Stomach (tissue), 9 donors: ENCODE measurements around the gene EEF1G. TPM values are rescaled to one million over a fixed set of nuclear protein-coding genes. Genes with fewer than 3 reads are reported as not detected.
A peak's percentile ranks its signal among the peaks of the same experiment; 100 is the strongest.

Experiments
- DNase-seq, 2 donors: peaks; one replicate each; pipeline versions ENCODE4 v3.0.0 to v3.0.0-alpha.2; 2013 to 2019
- H3K27ac ChIP-seq, 5 donors: fragments of 200-600 bp in 4 of 5; sonication (generic) in 4 of 5; one replicate each; pipeline ENCODE4 v1.5.1; 2013 to 2019; ENCODE audit warnings: mild to moderate bottlenecking in 1 of 5, moderate library complexity in 1 of 5
- H3K27me3 ChIP-seq, 3 donors: fragments of 200-600 bp; sonication (generic); one replicate each; pipeline ENCODE4 v1.5.1; 2017 to 2019; ENCODE audit warnings: mixed run types in 1 of 3
- H3K36me3 ChIP-seq, 4 donors: fragments of 200-600 bp; sonication (generic); 1 replicate in 3 of 4; 2 replicates in 1 of 4; pipeline ENCODE4 v1.5.1; 2016 to 2019
- H3K4me1 ChIP-seq, 4 donors: fragments of 200-600 bp; sonication (generic); one replicate each; pipeline ENCODE4 v1.5.1; 2016 to 2019
- H3K4me3 ChIP-seq, 4 donors: fragments of 200-600 bp; sonication (generic) in 3 of 4; one replicate each; pipeline ENCODE4 v1.5.1; 2016 to 2019; ENCODE audit warnings: mild to moderate bottlenecking in 1 of 4
- H3K9me3 ChIP-seq, 4 donors: fragments of 200-600 bp; sonication (generic); one replicate each; pipeline ENCODE4 v1.5.1; 2016 to 2019
- EP300 ChIP-seq: sonication (generic); formaldehyde crosslinking; IDR thresholded peaks from one replicate; pipeline ENCODE4 v1.6.1; 2017; ENCODE audit warnings: antibody characterized with exemption
- POLR2A ChIP-seq, 4 donors: fragments of 450-650 bp; IDR thresholded peaks; one replicate each; pipeline ENCODE4 v1.6.1; 2016; ENCODE audit warnings: antibody characterized with exemption in 4 of 4, control low read depth in 2 of 4, mild to moderate bottlenecking in 1 of 4, moderate library complexity in 1 of 4
- POLR2AphosphoS5 ChIP-seq, 3 donors: sonication (generic); formaldehyde crosslinking; IDR thresholded peaks; one replicate each; pipeline ENCODE4 v1.6.1; 2016; ENCODE audit warnings: antibody characterized with exemption in 3 of 3
- WGBS, 5 donors: extraction: QIAGEN DNeasy Blood & Tissue Kit in 3 of 5; methylation state at CpG; one replicate each; pipeline versions ENCODE4 v1.1.5 to v1.1.7; 2013 to 2018; 5-methylcytosine and 5-hydroxymethylcytosine counted together
- intact Hi-C: fragments of 100-400 bp; cut with DNase I; formaldehyde crosslinking; loops from one replicate; pipeline ENCODE4 v1.15.1; 2023; ENCODE audit warnings: low total_unique reads
- polyA plus RNA-seq, 3 donors: library from polyadenylated mRNA; stranded (reverse); fragments of 200-250 nt; gene quantifications; one replicate each; pipeline ENCODE4 v1.2.3, GENCODE V29; 2013
- total RNA-seq, 5 donors: library from RNA; depleted of rRNA; stranded (reverse); fragments of >200 nt; gene quantifications; one replicate each; pipeline versions ENCODE4 v1.1.0 to v1.2.3, GENCODE V29; 2014 to 2016
- TF ChIP-seq, protein P1 (sequence below), 7 experiments: fragments of 450-650 bp in 4 of 7; fragments of 200-600 bp in 3 of 7; sonication (generic) in 3 of 7; IDR thresholded peaks; one replicate each; pipeline ENCODE4 v1.5.1; 2016 to 2019; ENCODE audit warnings: antibody characterized with exemption in 7 of 7, control low read depth in 2 of 7, mild to moderate bottlenecking in 1 of 7
- donor health status: healthy with polysubstance abuse.
- donor health status: Bipolar disorder and iron deficiency.
- donor health status: healthy.

EEF1G gene
- total and polyA plus RNA-seq, 8 donors: 671 to 1,760 (median 1,103) TPM

DNA sequence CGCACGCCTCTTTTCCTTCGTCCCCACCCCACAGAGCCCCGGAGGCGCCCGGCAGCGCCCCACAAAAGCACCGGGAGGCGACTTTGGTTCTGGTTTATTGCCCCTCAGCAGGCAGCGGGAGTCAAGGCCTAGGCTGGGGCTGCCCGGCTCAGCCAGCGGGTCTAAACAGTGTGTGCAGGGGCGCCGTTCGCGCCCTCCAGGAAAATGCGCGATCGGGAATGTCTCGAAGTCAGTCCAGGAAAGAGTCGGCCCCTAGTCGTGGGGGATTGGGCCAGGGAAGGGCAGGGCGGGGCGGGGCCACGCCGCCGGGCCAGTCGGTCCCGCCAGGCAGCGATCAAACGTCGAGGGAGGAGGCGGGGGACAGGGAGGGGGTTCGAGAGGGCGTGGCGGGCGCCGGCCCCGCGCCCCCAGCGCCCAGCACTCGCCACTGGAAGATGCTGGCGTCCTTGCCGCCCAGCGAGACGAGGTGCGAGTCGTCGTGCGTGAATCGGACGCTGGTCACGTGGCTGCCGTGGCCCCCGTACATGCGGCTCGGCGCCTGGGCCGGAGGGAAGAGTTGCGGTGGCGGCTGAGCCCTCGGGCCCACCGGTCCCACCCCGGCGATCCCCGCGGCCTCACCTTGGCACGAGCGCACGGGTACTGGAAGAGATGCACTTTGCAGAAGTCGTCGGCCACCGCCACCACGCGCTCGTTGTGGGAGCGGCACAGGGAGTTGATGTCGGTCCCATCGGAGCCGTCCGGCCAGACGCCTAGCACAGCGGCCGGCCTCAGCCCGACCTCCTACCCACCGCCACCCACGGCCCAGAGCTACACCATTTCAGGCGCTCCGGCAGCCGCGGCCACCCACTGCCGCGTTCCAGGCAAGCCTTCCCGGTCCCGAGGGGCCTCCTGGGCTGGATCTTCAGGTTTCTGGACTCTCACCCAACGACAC is 28.7 kb upstream of the EEF1G start:
- Histone ChIP-seq H3K9me3 (no peaks in the 10 kb centered on the region), H3K4me1 (peaks cover 29 to 66% (median 42%) of the 10 kb centered on the region in 4 donors), H3K27me3 (no peaks in the 10 kb centered on the region), H3K27ac (peak overlapping the region; percentile 71 to 98 (median 96)), H3K4me3 (peak overlapping the region; percentile 69 to 100 (median 86)), H3K36me3 (peaks cover 24 to 58% (median 49%) of the 10 kb centered on the region in 4 donors)
- 6 to 22% (median 10%) methylated on average over 30 to 96 of the region's 96 CpGs for WGBS, 5 donors
- intact Hi-C loops: no loop called here
- TF ChIP-seq POLR2AphosphoS5 (IDR thresholded peaks at IDR 0.05) (peak in 2 of 3 donors; percentile 9 to 46), EP300 (no peak)
- TF ChIP-seq, protein P1, sequence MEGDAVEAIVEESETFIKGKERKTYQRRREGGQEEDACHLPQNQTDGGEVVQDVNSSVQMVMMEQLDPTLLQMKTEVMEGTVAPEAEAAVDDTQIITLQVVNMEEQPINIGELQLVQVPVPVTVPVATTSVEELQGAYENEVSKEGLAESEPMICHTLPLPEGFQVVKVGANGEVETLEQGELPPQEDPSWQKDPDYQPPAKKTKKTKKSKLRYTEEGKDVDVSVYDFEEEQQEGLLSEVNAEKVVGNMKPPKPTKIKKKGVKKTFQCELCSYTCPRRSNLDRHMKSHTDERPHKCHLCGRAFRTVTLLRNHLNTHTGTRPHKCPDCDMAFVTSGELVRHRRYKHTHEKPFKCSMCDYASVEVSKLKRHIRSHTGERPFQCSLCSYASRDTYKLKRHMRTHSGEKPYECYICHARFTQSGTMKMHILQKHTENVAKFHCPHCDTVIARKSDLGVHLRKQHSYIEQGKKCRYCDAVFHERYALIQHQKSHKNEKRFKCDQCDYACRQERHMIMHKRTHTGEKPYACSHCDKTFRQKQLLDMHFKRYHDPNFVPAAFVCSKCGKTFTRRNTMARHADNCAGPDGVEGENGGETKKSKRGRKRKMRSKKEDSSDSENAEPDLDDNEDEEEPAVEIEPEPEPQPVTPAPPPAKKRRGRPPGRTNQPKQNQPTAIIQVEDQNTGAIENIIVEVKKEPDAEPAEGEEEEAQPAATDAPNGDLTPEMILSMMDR (IDR thresholded peaks at IDR 0.05): peak in 3 of 7 experiments; percentile 2 to 16 (median 12)
- DNase-seq: peak; percentile 65 to 92

DNA sequence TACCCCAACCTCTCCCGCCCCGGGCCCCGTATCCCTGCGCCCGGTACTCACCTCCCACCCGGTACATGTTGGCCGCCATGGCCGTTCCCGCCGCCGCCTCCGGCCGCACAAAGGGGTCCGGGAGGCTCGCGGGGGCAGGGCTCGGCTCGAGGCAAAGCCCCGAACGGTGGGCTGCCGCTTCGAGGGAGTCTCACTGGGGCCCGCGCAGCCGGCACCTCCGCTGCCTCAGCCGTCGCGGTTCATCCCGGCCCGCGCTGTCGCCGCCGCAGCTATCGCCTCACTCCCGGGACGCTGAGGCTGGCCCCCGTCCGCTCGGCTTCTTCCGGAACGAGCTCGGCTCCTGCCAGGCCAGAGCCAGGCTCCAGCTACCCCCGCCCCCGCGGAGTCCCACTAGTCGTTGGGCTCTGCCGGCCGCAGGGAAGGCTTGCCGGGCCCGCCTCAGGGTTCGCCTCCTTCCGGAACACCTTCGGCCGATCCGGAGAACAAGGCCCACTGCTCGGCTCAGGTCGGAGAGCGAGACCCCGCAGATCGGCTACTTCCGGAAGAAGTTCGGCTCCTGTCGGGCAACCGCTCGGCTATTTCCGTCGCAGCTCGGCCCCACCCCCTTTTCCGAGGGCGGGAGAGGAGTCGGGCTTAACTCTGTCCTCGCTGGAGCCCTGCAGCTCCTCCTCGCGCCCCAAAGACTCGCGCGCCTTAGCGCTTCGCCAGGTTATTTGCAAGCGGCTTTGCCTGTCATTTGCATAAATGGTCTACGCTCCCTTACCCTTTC is 27.9 kb upstream of the EEF1G start, which contains the start of gene MTA2:
Gene MTA2 (minus strand): TSS at position 494 of the 769 bp plus-strand sequence. CDS start 415 bp downstream, at position 79.
- no peaks in the 10 kb centered on the region for H3K27me3 ChIP-seq
- WGBS, 5 donors: 0 to 1% (median 0%) methylated on average over 28 to 83 of the region's 83 CpGs
- DNase-seq: peak; percentile 97 to 99
- peak within 1 kb of the TSS; percentile 96 to 98 (median 96) for H3K27ac ChIP-seq
- peaks cover 29 to 68% (median 42%) of the 10 kb centered on the region in 4 donors for H3K4me1 ChIP-seq
- H3K9me3 ChIP-seq: no peaks in the 10 kb centered on the region
- peaks cover 32 to 58% (median 50%) of the 10 kb centered on the region in 4 donors for H3K36me3 ChIP-seq
- intact Hi-C loops: no loop called here
- no peak for TF ChIP-seq EP300
- TF ChIP-seq, protein P1 (IDR thresholded peaks at IDR 0.05): no peak
- TF ChIP-seq POLR2AphosphoS5 (IDR thresholded peaks at IDR 0.05): peak in 2 of 3 donors; percentile 75 to 86
- TF ChIP-seq POLR2A (IDR thresholded peaks at IDR 0.05): peak in 1 of 4 donors; percentile 18
- H3K4me3 ChIP-seq: peak within 1 kb of the TSS; percentile 69 to 100 (median 86)

DNA sequence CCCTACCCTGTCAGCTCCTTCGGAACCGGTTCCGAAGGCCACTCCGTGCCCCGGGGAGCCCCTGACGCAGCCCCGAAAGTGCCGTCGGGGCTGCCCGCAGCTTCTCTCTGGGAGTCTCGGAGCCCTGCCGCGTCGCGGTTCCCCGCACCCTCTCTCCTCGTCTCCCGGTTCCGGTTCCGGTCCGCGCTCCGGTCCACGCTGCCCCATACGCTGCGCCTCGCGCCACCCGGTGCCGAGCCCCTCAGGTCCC is 27.4 kb upstream of the EEF1G start:
- intact Hi-C loops: no loop called here

More for the DNA sequence above, 27.4 kb upstream of the EEF1G start:
- Histone ChIP-seq H3K27me3 (no peaks in the 10 kb centered on the region), H3K4me1 (peaks cover 29 to 68% (median 42%) of the 10 kb centered on the region in 4 donors), H3K27ac (peak overlapping the region; percentile 96 to 98 (median 96)), H3K36me3 (peaks cover 33 to 58% (median 50%) of the 10 kb centered on the region in 4 donors), H3K4me3 (peak overlapping the region; percentile 69 to 100 (median 86)), H3K9me3 (no peaks in the 10 kb centered on the region)
- WGBS, 5 donors: 0 to 1% (median 0%) methylated on average over 24 to 30 of the region's 30 CpGs
- no peak for TF ChIP-seq EP300
- no peak for TF ChIP-seq POLR2AphosphoS5 (IDR thresholded peaks at IDR 0.05)
- TF ChIP-seq, protein P1 (IDR thresholded peaks at IDR 0.05): no peak
- no peak for TF ChIP-seq POLR2A (IDR thresholded peaks at IDR 0.05)
- DNase-seq: peak in 1 of 2 donors; percentile 52
